GM19468 (cell line): ENCODE results near the gene STK35.

Source experiments
- ATAC-seq: cut with Tn5 transposase; IDR thresholded peaks from one replicate; pipeline ENCODE4 v1.9.1; 2021; ENCODE audit warnings: mild to moderate bottlenecking, moderate library complexity, moderate number of reproducible peaks; ENCODE audit not compliant: unreplicated experiment; ENCODE audit errors: extremely low read depth

STK35 gene

GRCh38 chr20:2103461-2104153 lies 2.0 kb downstream of the STK35 start:
- no peak for ATAC-seq

- ATAC-seq: no peak
Observed at GRCh38 chr20:2104236-2104635, 2.6 kb downstream of the STK35 start.

GRCh38 chr20:2108498-2108897 lies 6.9 kb downstream of the STK35 start:
- ATAC-seq: no peak

- ATAC-seq: no peak
Observed at GRCh38 chr20:2108987-2109386, 7.4 kb downstream of the STK35 start.

- no peak for ATAC-seq
Observed at GRCh38 chr20:2109425-2110210, 8.0 kb downstream of the STK35 start.

GRCh38 chr20:2112910-2113309 lies 11.3 kb downstream of the STK35 start:
- no peak for ATAC-seq

- no peak for ATAC-seq
Observed at GRCh38 chr20:2114127-2114959, 12.7 kb downstream of the STK35 start.

- no peak for ATAC-seq
Observed at GRCh38 chr20:2114990-2115681, 13.5 kb downstream of the STK35 start.

- no peak for ATAC-seq
Observed at GRCh38 chr20:2116170-2116940, 14.7 kb downstream of the STK35 start.

- ATAC-seq: no peak
Observed at GRCh38 chr20:2118783-2119182, 17.2 kb downstream of the STK35 start.

- ATAC-seq: no peak
Observed at GRCh38 chr20:2122936-2123335, 21.3 kb downstream of the STK35 start.

GRCh38 chr20:2123720-2124119 lies 22.1 kb downstream of the STK35 start:
- ATAC-seq: no peak

GRCh38 chr20:2124564-2125213 lies 23.1 kb downstream of the STK35 start:
- ATAC-seq: no peak

GRCh38 chr20:2125474-2126112 lies 24.0 kb downstream of the STK35 start:
- no peak for ATAC-seq

GRCh38 chr20:2127238-2127637 lies 25.6 kb downstream of the STK35 start:
- ATAC-seq: no peak

GRCh38 chr20:2128542-2128941 lies 26.9 kb downstream of the STK35 start:
- ATAC-seq: no peak

- ATAC-seq: no peak
Observed at GRCh38 chr20:2130062-2130591, 28.5 kb downstream of the STK35 start.

GRCh38 chr20:2130683-2131082 lies 29.1 kb downstream of the STK35 start:
- no peak for ATAC-seq
